ENCODE measurements around the gene BATF. TPM values are rescaled to one million over a fixed set of nuclear protein-coding genes. Genes with fewer than 3 reads are reported as not detected.

BATF gene
- total and polyA plus RNA-seq, 2 donors from 2014 or later = 1.6 to 3.7 TPM

GRCh38 chr14:75554482-75554881, 32.2 kb downstream of the BATF start:
- intact Hi-C loops (cut with DNase I) = no loop called here
- DNase-seq = no peak
- Histone ChIP-seq H3K27me3 (ENCODE audit: control insufficient read depth, insufficient read depth, low read length) (no peaks in the 10 kb centered on the region), H3K9ac (ENCODE audit: low read length in 3 of 3) (no peak overlapping the region), H3K27ac (ENCODE audit: low read depth in 2 of 2, low read length in 2 of 2) (no peak overlapping the region), H3K4me1 (ENCODE audit: control insufficient read depth in 2 of 3, insufficient read depth in 2 of 3, low read depth in 1 of 3, low read length in 3 of 3) (no peaks in the 10 kb centered on the region), H3K4me3 (ENCODE audit: low read length in 3 of 3) (no peak overlapping the region), H3K36me3 (ENCODE audit: control insufficient read depth in 2 of 3, insufficient read depth in 3 of 3, low read length in 3 of 3) (no peaks in the 10 kb centered on the region), H3K9me3 (ENCODE audit: control insufficient read depth in 2 of 3, insufficient read depth in 1 of 3, low read length in 3 of 3) (no peaks in the 10 kb centered on the region)
- TF ChIP-seq CTCF (IDR thresholded peaks at IDR 0.05; ENCODE audit: borderline replicate concordance, extremely low read depth, insufficient read depth) = no peak
- no peak for FAIRE-seq

- no peak for TF ChIP-seq CTCF (IDR thresholded peaks at IDR 0.05; ENCODE audit: borderline replicate concordance, extremely low read depth, insufficient read depth)
- no peak overlapping the region for H3K4me3 ChIP-seq (ENCODE audit: low read length in 3 of 3)
- no peaks in the 10 kb centered on the region for H3K36me3 ChIP-seq (ENCODE audit: control insufficient read depth in 2 of 3, insufficient read depth in 3 of 3, low read length in 3 of 3)
- no peak overlapping the region for H3K27ac ChIP-seq (ENCODE audit: low read depth in 2 of 2, low read length in 2 of 2)
- no peaks in the 10 kb centered on the region for H3K4me1 ChIP-seq (ENCODE audit: control insufficient read depth in 2 of 3, insufficient read depth in 2 of 3, low read depth in 1 of 3, low read length in 3 of 3)
- H3K27me3 ChIP-seq (ENCODE audit: control insufficient read depth, insufficient read depth, low read length) = no peaks in the 10 kb centered on the region
- FAIRE-seq (no peak), DNase-seq (no peak)
- H3K9ac ChIP-seq (ENCODE audit: low read length in 3 of 3) = no peak overlapping the region
- intact Hi-C loops (cut with DNase I) = no loop called here
- no peaks in the 10 kb centered on the region for H3K9me3 ChIP-seq (ENCODE audit: control insufficient read depth in 2 of 3, insufficient read depth in 1 of 3, low read length in 3 of 3)
Measured at GRCh38 chr14:75558440-75558839, 36.2 kb downstream of the BATF start.

- no peak overlapping the region for H3K27ac ChIP-seq (ENCODE audit: low read depth in 2 of 2, low read length in 2 of 2)
- no peaks in the 10 kb centered on the region for H3K27me3 ChIP-seq (ENCODE audit: control insufficient read depth, insufficient read depth, low read length)
- H3K4me3 ChIP-seq (ENCODE audit: low read length in 3 of 3) = no peak overlapping the region
- no peak for FAIRE-seq
- no peaks in the 10 kb centered on the region for H3K36me3 ChIP-seq (ENCODE audit: control insufficient read depth in 2 of 3, insufficient read depth in 3 of 3, low read length in 3 of 3)
- no peak for TF ChIP-seq CTCF (IDR thresholded peaks at IDR 0.05; ENCODE audit: borderline replicate concordance, extremely low read depth, insufficient read depth)
- DNase-seq = no peak
- H3K9ac ChIP-seq (ENCODE audit: low read length in 3 of 3) = no peak overlapping the region
- intact Hi-C loops (cut with DNase I) = no loop called here
- no peaks in the 10 kb centered on the region for H3K4me1 ChIP-seq (ENCODE audit: control insufficient read depth in 2 of 3, insufficient read depth in 2 of 3, low read depth in 1 of 3, low read length in 3 of 3)
- no peaks in the 10 kb centered on the region for H3K9me3 ChIP-seq (ENCODE audit: control insufficient read depth in 2 of 3, insufficient read depth in 1 of 3, low read length in 3 of 3)
Measured at GRCh38 chr14:75559045-75559444, 36.8 kb downstream of the BATF start.

Data from kidney (tissue), 14 donors.